Astrocyte (in vitro differentiated cells and primary cell): ENCODE data around the gene GUCA1A.

Experiments used
- EZH2 ChIP-seq: IDR thresholded peaks from 2 replicates; pipeline ENCODE4 v1.6.1; 2012; ENCODE audit warnings: mild to moderate bottlenecking, low read length, inconsistent platforms; ENCODE audit not compliant: insufficient read depth
- TF ChIP-seq, protein P1 (sequence below): IDR thresholded peaks from 2 replicates; pipeline ENCODE4 v1.5.1; 2011; ENCODE audit warnings: low read depth, mild to moderate bottlenecking, inconsistent platforms, low read length, moderate library complexity; ENCODE audit not compliant: insufficient read depth

- TF ChIP-seq, protein P1, sequence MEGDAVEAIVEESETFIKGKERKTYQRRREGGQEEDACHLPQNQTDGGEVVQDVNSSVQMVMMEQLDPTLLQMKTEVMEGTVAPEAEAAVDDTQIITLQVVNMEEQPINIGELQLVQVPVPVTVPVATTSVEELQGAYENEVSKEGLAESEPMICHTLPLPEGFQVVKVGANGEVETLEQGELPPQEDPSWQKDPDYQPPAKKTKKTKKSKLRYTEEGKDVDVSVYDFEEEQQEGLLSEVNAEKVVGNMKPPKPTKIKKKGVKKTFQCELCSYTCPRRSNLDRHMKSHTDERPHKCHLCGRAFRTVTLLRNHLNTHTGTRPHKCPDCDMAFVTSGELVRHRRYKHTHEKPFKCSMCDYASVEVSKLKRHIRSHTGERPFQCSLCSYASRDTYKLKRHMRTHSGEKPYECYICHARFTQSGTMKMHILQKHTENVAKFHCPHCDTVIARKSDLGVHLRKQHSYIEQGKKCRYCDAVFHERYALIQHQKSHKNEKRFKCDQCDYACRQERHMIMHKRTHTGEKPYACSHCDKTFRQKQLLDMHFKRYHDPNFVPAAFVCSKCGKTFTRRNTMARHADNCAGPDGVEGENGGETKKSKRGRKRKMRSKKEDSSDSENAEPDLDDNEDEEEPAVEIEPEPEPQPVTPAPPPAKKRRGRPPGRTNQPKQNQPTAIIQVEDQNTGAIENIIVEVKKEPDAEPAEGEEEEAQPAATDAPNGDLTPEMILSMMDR: no peak
- no peak for TF ChIP-seq EZH2
Measured at GRCh38 chr6:42184475-42184874, 11.3 kb downstream of the GUCA1A start.
